Measurements from ENCODE around the gene LRRC7. TPM values are rescaled to one million over a fixed set of nuclear protein-coding genes. Genes with fewer than 3 reads are reported as not detected.

The LRRC7 gene
- total and polyA plus RNA-seq, 2 of the 13 experiments (the other 11 are each of a cell fraction or from before 2014, with no cell fraction given), result not detected

DNA sequence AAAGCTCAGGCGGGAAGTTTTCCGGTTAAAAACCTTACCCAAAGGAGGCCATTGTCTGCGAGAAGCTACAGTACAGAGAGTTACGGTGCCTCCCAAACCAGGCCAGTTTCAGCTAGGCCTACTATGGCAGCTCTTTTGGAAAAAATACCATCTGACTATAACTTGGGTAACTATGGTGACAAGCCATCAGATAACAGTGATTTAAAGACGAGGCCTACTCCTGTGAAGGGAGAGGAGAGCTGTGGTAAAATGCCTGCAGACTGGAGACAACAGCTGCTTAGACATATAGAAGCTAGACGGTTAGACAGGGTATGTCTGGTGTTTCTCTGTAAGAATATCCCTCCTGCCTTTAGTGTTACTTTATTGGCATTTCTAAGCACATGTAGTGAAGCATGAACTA is 471.8 kb downstream of the LRRC7 start:
- no peak for DNase-seq (ENCODE audit: low spot score)
- Histone ChIP-seq H3K27me3 (ENCODE audit: control insufficient read depth in 1 of 2, insufficient read depth in 2 of 2, low read length in 2 of 2) (0 out of 5 replicates have a peak, but pooled peaks cover 0 to 7% of the 10 kb centered on the region in 2 experiments), H3K9me3 (ENCODE audit: low read length) (no peaks in the 10 kb centered on the region), H3K27ac (ENCODE audit: extremely low read length, insufficient read depth, low read length) (no peak overlapping the region), H2AFZ (ENCODE audit: low read length) (no peak overlapping the region), H3K36me3 (replicated peaks in 1 of 2; ENCODE audit: control insufficient read depth in 1 of 2, insufficient read depth in 2 of 2, low read length in 2 of 2) (no peaks in the 10 kb centered on the region), H3K4me1 (ENCODE audit: insufficient read depth, low read length) (no peaks in the 10 kb centered on the region), H3K9ac (ENCODE audit: insufficient read depth, low read depth, low read length) (no peak overlapping the region), H4K20me1 (ENCODE audit: insufficient read depth, low read length) (no peaks in the 10 kb centered on the region), H3K4me3 (replicated peaks in 1 of 3; ENCODE audit: insufficient read depth in 1 of 3, low read depth in 2 of 3, low read length in 3 of 3) (no peak overlapping the region), H3K4me2 (ENCODE audit: low read depth, low read length) (no peak overlapping the region), H3K79me2 (ENCODE audit: insufficient read depth, low read length) (no peaks in the 10 kb centered on the region)
- ChIA-PET POLR2A (no interaction called here), CTCF (ENCODE audit: low intra/inter-chr PET ratio, low total read pairs) (no interaction called here)
- no peak for ATAC-seq
- intact Hi-C loops (cut with micrococcal nuclease; ENCODE audit: unreplicated experiment) (no loop called here), in situ Hi-C loops (cut with HindIII; ENCODE audit: extremely low pct_ligation_motif_present, low pct_unique_long_range_greater_than_20kb) (no loop called here)
- 50% methylated on average over 4 of the region's 6 CpGs for whole genome bisulfite sequencing (ENCODE audit: low lambda C conversion rate)
- no TSS peak for BruUV-seq (replicated peaks)
- TF ChIP-seq, protein P1, sequence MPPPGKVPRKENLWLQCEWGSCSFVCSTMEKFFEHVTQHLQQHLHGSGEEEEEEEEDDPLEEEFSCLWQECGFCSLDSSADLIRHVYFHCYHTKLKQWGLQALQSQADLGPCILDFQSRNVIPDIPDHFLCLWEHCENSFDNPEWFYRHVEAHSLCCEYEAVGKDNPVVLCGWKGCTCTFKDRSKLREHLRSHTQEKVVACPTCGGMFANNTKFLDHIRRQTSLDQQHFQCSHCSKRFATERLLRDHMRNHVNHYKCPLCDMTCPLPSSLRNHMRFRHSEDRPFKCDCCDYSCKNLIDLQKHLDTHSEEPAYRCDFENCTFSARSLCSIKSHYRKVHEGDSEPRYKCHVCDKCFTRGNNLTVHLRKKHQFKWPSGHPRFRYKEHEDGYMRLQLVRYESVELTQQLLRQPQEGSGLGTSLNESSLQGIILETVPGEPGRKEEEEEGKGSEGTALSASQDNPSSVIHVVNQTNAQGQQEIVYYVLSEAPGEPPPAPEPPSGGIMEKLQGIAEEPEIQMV (CRISPR knock-in tag; IDR thresholded peaks at IDR 0.05; ENCODE audit: low read depth), result no peak
- TF ChIP-seq ZNF256 (CRISPR knock-in tag; conservative IDR thresholded peaks at IDR 0.05) (no peak), ERF (CRISPR knock-in tag; IDR thresholded peaks at IDR 0.05) (no peak), ZNF780A (CRISPR knock-in tag; IDR thresholded peaks at IDR 0.05) (no peak)
- no peak for FAIRE-seq

DNA sequence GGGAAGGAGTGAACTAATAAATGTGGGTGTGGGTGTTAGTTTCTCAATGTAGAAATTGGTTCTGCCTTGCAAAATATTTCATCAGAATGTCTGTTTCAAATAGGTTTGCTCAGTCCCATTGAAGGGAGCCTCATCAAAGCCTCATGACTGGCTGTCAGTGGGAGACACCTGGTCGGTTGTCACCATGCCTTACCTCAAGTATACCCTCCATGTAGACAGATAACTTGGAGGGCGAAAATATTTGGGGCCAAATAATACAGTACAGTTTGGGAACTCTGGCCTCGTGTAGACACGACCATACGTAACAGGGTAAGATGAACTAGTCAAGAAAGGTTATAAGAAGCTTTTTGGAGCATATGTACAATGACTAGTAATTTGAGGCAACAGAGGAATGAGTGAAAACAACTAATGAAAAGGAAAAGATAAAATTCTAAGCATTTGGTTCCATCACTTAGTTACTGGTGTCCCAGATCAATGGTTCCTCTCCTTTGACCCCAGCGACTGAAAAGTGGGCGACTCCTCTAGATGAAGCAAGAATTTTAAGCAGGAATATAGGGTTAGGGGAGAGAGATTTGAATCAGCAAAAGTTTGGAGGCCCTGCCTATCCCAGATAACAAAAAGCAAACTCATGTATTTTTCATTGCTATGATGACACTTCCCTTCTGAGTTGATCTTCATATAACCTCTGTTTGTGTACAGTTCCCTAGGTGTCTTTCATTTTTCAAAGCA is 473.8 kb downstream of the LRRC7 start:
- no peak overlapping the region for H3K4me3 ChIP-seq (replicated peaks in 1 of 3; ENCODE audit: insufficient read depth in 1 of 3, low read depth in 2 of 3, low read length in 3 of 3)
- in situ Hi-C loops (cut with HindIII; ENCODE audit: extremely low pct_ligation_motif_present, low pct_unique_long_range_greater_than_20kb) (no loop called here), intact Hi-C loops (cut with micrococcal nuclease; ENCODE audit: unreplicated experiment) (no loop called here)
- CTCF ChIA-PET (ENCODE audit: low intra/inter-chr PET ratio, low total read pairs), result no interaction called here
- no peak overlapping the region for H3K9ac ChIP-seq (ENCODE audit: insufficient read depth, low read depth, low read length)
- H3K36me3 ChIP-seq (replicated peaks in 1 of 2; ENCODE audit: control insufficient read depth in 1 of 2, insufficient read depth in 2 of 2, low read length in 2 of 2), result no peaks in the 10 kb centered on the region
- H4K20me1 ChIP-seq (ENCODE audit: insufficient read depth, low read length), result no peaks in the 10 kb centered on the region
- no peak for FAIRE-seq
- H3K27ac ChIP-seq (ENCODE audit: extremely low read length, insufficient read depth, low read length), result no peak overlapping the region
- ATAC-seq, result no peak
- no peaks in the 10 kb centered on the region for H3K9me3 ChIP-seq (ENCODE audit: low read length)
- 7% methylated on average over 7 of the region's 7 CpGs for WGBS (ENCODE audit: low lambda C conversion rate)
- BruUV-seq (replicated peaks), result no TSS peak
- POLR2A ChIA-PET, result no interaction called here
- no peaks in the 10 kb centered on the region for H3K4me1 ChIP-seq (ENCODE audit: insufficient read depth, low read length)
- H2AFZ ChIP-seq (ENCODE audit: low read length), result no peak overlapping the region
- H3K4me2 ChIP-seq (ENCODE audit: low read depth, low read length), result no peak overlapping the region
- 0 out of 5 replicates have a peak, but pooled peaks cover 0 to 7% of the 10 kb centered on the region in 2 experiments for H3K27me3 ChIP-seq (ENCODE audit: control insufficient read depth in 1 of 2, insufficient read depth in 2 of 2, low read length in 2 of 2)
- H3K79me2 ChIP-seq (ENCODE audit: insufficient read depth, low read length), result no peaks in the 10 kb centered on the region
- no peak for DNase-seq (ENCODE audit: low spot score)
- TF ChIP-seq RCOR2 (CRISPR knock-in tag; IDR thresholded peaks at IDR 0.05) (no peak), ZNF207 (IDR thresholded peaks at IDR 0.05; ENCODE audit: borderline replicate concordance) (no peak), ZMAT3 (CRISPR knock-in tag; conservative IDR thresholded peaks at IDR 0.05) (no peak), CAMTA2 (CRISPR knock-in tag; IDR thresholded peaks at IDR 0.05; ENCODE audit: borderline replicate concordance) (no peak), HNRNPH1 (optimal IDR thresholded peaks at IDR 0.05; ENCODE audit: low read depth, low read length) (no peak), ZNF143 (CRISPR knock-in tag; IDR thresholded peaks at IDR 0.05) (no peak), RFX1 (IDR thresholded peaks at IDR 0.05) (no peak), ZNF780A (CRISPR knock-in tag; IDR thresholded peaks at IDR 0.05) (no peak), HNF4G (IDR thresholded peaks at IDR 0.05; ENCODE audit: borderline replicate concordance, low read depth, low read length) (no peak), HNF4G (CRISPR knock-in tag; IDR thresholded peaks at IDR 0.05; ENCODE audit: borderline replicate concordance, low read depth) (no peak), NR3C1 (CRISPR knock-in tag; IDR thresholded peaks at IDR 0.05) (no peak), TGIF2 (CRISPR knock-in tag; IDR thresholded peaks at IDR 0.05) (no peak)
- TF ChIP-seq, protein P2, sequence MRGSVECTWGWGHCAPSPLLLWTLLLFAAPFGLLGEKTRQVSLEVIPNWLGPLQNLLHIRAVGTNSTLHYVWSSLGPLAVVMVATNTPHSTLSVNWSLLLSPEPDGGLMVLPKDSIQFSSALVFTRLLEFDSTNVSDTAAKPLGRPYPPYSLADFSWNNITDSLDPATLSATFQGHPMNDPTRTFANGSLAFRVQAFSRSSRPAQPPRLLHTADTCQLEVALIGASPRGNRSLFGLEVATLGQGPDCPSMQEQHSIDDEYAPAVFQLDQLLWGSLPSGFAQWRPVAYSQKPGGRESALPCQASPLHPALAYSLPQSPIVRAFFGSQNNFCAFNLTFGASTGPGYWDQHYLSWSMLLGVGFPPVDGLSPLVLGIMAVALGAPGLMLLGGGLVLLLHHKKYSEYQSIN (CRISPR knock-in tag; IDR thresholded peaks at IDR 0.05; ENCODE audit: borderline replicate concordance), result no peak
- TF ChIP-seq, protein P3, sequence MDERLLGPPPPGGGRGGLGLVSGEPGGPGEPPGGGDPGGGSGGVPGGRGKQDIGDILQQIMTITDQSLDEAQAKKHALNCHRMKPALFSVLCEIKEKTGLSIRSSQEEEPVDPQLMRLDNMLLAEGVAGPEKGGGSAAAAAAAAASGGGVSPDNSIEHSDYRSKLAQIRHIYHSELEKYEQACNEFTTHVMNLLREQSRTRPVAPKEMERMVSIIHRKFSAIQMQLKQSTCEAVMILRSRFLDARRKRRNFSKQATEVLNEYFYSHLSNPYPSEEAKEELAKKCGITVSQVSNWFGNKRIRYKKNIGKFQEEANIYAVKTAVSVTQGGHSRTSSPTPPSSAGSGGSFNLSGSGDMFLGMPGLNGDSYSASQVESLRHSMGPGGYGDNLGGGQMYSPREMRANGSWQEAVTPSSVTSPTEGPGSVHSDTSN (CRISPR knock-in tag; IDR thresholded peaks at IDR 0.05), result no peak

All from HepG2 (cell line).